ENCODE measurements around the gene GUCD1. TPM values are rescaled to one million over a fixed set of nuclear protein-coding genes. Genes with fewer than 3 reads are reported as not detected.

The GUCD1 gene
- total and polyA plus RNA-seq, 9 of the 15 experiments (the other 6 are each of a cell fraction or from before 2014, with no cell fraction given), result 31.5 to 67.8 (median 50.3) TPM

DNA sequence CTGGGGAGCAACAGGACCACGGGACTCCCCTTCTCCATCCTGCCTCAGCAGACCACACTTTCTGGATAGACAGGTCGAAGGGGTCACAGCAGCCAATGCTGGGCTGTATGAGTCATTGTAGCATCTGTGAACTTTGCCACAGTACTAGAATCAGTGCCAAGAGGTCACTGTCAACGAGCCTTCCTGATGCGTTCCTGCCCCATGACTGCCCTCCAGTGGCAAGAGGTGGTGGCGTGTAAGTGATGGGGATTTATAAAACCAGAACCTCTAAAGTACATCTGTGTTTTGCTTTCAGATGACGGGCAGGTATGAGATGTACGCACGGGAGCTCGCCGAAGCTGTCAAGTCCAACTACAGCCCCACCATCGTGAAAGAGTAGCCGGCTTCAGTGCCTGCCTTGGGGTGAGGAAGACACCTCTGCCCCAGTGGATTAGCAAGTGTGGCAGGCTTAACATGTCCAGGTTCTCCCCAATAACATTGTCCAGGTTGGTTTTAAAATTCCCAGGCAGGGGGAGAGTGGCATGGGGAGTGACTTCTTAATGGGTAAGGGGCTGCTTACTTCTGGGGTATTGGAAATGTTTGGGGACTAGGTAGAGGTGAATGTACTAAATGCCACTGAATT is 29.4 kb downstream of the GUCD1 start (continued):
- TF ChIP-seq, protein P1, sequence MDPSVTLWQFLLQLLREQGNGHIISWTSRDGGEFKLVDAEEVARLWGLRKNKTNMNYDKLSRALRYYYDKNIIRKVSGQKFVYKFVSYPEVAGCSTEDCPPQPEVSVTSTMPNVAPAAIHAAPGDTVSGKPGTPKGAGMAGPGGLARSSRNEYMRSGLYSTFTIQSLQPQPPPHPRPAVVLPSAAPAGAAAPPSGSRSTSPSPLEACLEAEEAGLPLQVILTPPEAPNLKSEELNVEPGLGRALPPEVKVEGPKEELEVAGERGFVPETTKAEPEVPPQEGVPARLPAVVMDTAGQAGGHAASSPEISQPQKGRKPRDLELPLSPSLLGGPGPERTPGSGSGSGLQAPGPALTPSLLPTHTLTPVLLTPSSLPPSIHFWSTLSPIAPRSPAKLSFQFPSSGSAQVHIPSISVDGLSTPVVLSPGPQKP (CRISPR knock-in tag; IDR thresholded peaks at IDR 0.05), result no peak
- TF ChIP-seq, protein P2, sequence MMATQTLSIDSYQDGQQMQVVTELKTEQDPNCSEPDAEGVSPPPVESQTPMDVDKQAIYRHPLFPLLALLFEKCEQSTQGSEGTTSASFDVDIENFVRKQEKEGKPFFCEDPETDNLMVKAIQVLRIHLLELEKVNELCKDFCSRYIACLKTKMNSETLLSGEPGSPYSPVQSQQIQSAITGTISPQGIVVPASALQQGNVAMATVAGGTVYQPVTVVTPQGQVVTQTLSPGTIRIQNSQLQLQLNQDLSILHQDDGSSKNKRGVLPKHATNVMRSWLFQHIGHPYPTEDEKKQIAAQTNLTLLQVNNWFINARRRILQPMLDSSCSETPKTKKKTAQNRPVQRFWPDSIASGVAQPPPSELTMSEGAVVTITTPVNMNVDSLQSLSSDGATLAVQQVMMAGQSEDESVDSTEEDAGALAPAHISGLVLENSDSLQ (IDR thresholded peaks at IDR 0.05), result 0 out of 2 replicates have a peak, but pooled peaks have one; percentile 26
- peak; percentile 25 for TF ChIP-seq MEIS2 (IDR thresholded peaks at IDR 0.05; ENCODE audit: partially characterized antibody)
- TF ChIP-seq ZC3H11A (IDR thresholded peaks at IDR 0.05; ENCODE audit: low read depth, low read length), result no peak
- TF ChIP-seq, protein P3, sequence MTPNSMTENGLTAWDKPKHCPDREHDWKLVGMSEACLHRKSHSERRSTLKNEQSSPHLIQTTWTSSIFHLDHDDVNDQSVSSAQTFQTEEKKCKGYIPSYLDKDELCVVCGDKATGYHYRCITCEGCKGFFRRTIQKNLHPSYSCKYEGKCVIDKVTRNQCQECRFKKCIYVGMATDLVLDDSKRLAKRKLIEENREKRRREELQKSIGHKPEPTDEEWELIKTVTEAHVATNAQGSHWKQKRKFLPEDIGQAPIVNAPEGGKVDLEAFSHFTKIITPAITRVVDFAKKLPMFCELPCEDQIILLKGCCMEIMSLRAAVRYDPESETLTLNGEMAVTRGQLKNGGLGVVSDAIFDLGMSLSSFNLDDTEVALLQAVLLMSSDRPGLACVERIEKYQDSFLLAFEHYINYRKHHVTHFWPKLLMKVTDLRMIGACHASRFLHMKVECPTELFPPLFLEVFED (CRISPR knock-in tag; conservative IDR thresholded peaks at IDR 0.05), result no peak
- TF ChIP-seq KDM1A (IDR thresholded peaks at IDR 0.05), result peak; percentile 95 to 96
- TF ChIP-seq FOS (IDR thresholded peaks at IDR 0.05; ENCODE audit: extremely low read depth, insufficient read length), result peak; percentile 4
- 0 out of 2 replicates have a peak, but pooled peaks have one; percentile 16 for TF ChIP-seq SOX6 (IDR thresholded peaks at IDR 0.05)
- TF ChIP-seq, protein P4, sequence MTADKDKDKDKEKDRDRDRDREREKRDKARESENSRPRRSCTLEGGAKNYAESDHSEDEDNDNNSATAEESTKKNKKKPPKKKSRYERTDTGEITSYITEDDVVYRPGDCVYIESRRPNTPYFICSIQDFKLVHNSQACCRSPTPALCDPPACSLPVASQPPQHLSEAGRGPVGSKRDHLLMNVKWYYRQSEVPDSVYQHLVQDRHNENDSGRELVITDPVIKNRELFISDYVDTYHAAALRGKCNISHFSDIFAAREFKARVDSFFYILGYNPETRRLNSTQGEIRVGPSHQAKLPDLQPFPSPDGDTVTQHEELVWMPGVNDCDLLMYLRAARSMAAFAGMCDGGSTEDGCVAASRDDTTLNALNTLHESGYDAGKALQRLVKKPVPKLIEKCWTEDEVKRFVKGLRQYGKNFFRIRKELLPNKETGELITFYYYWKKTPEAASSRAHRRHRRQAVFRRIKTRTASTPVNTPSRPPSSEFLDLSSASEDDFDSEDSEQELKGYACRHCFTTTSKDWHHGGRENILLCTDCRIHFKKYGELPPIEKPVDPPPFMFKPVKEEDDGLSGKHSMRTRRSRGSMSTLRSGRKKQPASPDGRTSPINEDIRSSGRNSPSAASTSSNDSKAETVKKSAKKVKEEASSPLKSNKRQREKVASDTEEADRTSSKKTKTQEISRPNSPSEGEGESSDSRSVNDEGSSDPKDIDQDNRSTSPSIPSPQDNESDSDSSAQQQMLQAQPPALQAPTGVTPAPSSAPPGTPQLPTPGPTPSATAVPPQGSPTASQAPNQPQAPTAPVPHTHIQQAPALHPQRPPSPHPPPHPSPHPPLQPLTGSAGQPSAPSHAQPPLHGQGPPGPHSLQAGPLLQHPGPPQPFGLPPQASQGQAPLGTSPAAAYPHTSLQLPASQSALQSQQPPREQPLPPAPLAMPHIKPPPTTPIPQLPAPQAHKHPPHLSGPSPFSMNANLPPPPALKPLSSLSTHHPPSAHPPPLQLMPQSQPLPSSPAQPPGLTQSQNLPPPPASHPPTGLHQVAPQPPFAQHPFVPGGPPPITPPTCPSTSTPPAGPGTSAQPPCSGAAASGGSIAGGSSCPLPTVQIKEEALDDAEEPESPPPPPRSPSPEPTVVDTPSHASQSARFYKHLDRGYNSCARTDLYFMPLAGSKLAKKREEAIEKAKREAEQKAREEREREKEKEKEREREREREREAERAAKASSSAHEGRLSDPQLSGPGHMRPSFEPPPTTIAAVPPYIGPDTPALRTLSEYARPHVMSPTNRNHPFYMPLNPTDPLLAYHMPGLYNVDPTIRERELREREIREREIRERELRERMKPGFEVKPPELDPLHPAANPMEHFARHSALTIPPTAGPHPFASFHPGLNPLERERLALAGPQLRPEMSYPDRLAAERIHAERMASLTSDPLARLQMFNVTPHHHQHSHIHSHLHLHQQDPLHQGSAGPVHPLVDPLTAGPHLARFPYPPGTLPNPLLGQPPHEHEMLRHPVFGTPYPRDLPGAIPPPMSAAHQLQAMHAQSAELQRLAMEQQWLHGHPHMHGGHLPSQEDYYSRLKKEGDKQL (CRISPR knock-in tag; IDR thresholded peaks at IDR 0.05; ENCODE audit: borderline replicate concordance), result no peak
- no peak for TF ChIP-seq KAT2B (IDR thresholded peaks at IDR 0.05; ENCODE audit: low read depth, low read length)
- TF ChIP-seq RCOR1 (IDR thresholded peaks at IDR 0.05; ENCODE audit: borderline replicate concordance in 1 of 2, low read depth in 2 of 2, low read length in 2 of 2), result peak; percentile 60 to 96; a peak in 3 of 4 replicates
- no peak for TF ChIP-seq ZNF174 (CRISPR knock-in tag; IDR thresholded peaks at IDR 0.05)
- TF ChIP-seq SMARCA4 (IDR thresholded peaks at IDR 0.05), result 0 out of 2 replicates have a peak, but pooled peaks have one; percentile 15
- TF ChIP-seq ZNF507 (tag; conservative IDR thresholded peaks at IDR 0.05), result no peak
- 0 out of 2 replicates have a peak, but pooled peaks have one; percentile 41 for TF ChIP-seq GABPB1 (CRISPR knock-in tag; IDR thresholded peaks at IDR 0.05)
- TF ChIP-seq ZNF217 (CRISPR knock-in tag; IDR thresholded peaks at IDR 0.05), result no peak
- peak; percentile 84 for TF ChIP-seq NR2C2 (CRISPR knock-in tag; IDR thresholded peaks at IDR 0.05)
- TF ChIP-seq NR2C2 (tag; IDR thresholded peaks at IDR 0.05), result peak; percentile 89
- no peak for TF ChIP-seq KLF13 (tag; IDR thresholded peaks at IDR 0.05; ENCODE audit: borderline replicate concordance, low read depth)
- 0 out of 2 replicates have a peak, but pooled peaks have one; percentile 4 for TF ChIP-seq NFE2 (IDR thresholded peaks at IDR 0.05; ENCODE audit: low read depth)
- TF ChIP-seq HDAC1 (IDR thresholded peaks at IDR 0.05), result peak in 1 of 2 experiments; percentile 68; a peak in 2 of 4 replicates
